GM19324 (cell line): ENCODE results near the gene SNX30.

Source experiments
- ATAC-seq: cut with Tn5 transposase; IDR thresholded peaks from one replicate; pipeline ENCODE4 v1.9.1; 2021; ENCODE audit warnings: mild to moderate bottlenecking, moderate library complexity; ENCODE audit not compliant: unreplicated experiment, low FRiP score

The SNX30 gene

DNA sequence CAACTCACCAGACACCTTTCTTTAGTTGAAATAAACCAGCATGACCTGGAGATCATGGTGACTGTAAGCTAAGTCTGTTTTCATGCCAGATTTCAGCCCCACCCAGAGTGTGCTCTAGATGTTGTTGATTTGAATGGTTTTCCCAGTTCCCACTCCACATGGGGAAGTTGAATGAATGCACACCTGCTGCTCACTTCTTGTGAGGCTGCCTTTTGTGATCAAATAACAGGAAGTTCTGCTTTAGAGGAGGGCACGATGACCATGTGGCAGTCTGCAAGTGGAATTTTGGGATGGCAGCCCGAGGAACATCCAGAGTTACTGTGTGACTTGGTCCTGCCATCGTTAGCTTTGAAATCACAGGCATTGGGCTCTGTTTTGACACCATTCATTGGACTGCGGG is 121.5 kb downstream of the SNX30 start:
- no peak for ATAC-seq

- ATAC-seq, result no peak
These were observed 123.3 kb downstream of the SNX30 start for GRCh38 chr9:112873773-112874405.

DNA sequence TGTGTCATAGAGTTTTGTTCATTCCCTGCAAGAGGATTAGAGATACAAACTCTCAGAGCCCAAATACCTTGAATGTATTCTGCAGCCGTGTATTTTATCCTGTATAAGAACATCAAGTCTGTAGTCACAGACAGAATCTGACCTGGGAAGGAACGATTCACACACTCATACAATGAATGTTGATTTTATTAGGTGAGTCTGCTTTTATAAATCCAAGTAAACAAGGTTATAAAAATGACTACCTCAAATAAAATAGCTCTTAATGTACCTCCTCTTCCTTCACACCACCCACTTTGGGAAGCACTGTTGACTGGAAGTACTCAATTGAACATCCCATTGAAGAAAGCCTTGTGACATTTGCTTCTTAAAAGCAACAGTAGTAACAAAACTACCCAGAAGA is 128.2 kb downstream of the SNX30 start:
- ATAC-seq, result no peak

- no peak for ATAC-seq
These were observed 130.1 kb downstream of the SNX30 start for GRCh38 chr9:112880650-112881049.

- ATAC-seq, result no peak
These were observed 130.8 kb downstream of the SNX30 start for GRCh38 chr9:112881331-112881730.

DNA sequence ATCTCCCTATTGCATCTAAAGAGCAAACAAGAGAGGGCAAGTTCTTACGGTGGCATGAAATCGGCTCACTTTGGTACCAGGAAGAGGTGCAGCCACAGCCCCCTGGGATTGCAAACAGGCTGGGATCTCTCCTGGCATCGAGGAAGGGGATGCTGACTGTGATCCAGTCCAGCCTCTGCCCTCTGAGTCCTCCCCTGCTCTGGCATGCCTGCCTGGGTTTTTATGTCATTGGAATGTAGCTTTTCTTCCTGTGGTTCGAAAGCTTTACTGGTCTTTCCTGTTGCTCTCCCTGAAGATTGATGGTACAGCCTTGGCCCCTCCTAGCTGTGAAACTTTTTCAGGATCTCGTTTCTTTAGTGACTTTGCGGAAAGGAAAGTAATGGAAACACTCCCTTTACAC is 133.5 kb downstream of the SNX30 start:
- ATAC-seq, result no peak

DNA sequence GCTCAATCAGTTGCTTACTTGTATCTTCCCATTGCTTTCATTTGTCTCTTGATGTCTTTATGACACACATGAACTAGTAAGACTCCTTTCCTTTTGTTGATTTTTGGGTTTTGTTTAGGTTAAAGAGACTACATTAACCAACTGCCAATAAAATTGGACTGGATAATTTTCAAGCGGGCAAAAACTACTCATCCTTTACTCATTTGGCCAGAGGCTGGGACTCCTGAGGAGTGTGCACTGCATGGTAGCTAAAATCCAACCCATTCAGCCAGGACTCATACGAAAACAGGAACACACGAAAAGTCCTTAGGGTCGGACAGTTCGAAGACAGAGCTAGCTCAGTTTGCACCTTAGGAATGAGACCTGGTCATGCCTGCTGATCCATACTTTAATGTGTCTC is 134.2 kb downstream of the SNX30 start:
- ATAC-seq, result no peak

GRCh38 chr9:112885324-112885723 is 134.8 kb downstream of the SNX30 start:
- no peak for ATAC-seq

DNA sequence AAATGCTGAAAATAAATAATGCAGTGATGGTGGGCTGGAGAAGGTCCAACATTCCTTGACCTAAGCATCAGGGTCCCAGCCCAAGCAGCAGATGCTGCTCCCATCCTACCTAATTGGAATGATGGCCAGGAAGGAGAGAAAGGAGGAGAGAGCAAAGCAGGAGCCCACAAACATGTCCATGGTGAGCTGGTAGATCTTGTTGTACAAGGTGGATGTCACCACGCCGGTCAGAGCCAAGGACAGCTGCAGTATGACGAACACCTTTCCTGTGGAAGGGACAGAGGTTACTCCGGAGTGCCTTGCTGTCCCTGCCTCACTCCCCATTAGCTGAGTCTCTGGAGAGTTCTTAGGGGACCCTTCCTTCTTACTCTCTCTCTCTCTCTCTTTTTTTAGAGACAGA is 135.8 kb downstream of the SNX30 start:
- no peak for ATAC-seq

DNA sequence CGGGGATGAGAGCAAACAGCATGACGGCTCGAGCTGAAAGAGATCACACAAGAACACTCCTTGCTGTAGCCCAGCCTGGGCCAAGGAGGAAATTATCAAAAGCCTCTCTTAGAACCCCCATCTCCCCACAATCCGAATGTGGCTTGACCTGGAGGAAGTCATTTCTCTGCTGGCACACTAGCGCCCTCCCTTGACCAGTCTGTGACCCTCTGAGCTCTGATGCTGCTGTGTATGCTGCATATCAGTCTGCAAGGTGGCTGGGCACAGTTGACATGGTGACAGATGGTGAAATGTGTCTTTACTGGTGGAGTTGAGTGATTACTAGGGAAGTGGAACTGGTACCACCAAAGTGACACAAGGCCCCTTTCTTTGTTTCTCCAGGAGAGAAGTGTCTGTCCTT is 136.8 kb downstream of the SNX30 start:
- no peak for ATAC-seq

- no peak for ATAC-seq
These were observed 139.8 kb downstream of the SNX30 start, which contains the start of gene SLC46A2 for GRCh38 chr9:112890106-112891081. Gene SLC46A2, minus strand, starts transcription at chr9:112890876. Its CDS starts 195 bp downstream, at chr9:112890681.

DNA sequence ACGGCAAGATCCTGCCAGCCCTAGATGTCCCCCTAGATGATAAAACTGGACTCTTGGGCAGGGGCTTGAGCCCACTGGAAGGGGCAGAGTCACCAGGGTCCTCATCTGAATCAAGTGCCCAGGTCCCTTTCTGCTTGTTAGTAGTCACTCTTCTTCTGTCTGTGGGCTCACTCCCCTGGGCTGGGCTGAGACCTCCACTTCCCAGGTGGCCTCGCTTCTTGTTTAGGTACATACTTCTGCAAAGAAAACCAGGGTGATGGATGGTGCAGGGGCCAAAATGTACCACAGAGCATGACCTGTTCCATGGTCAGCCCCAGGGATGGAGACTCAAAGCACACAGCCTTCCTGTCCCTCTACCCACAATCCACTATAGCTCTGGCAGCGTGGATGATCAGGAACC is 141.0 kb downstream of the SNX30 start:
- no peak for ATAC-seq

DNA sequence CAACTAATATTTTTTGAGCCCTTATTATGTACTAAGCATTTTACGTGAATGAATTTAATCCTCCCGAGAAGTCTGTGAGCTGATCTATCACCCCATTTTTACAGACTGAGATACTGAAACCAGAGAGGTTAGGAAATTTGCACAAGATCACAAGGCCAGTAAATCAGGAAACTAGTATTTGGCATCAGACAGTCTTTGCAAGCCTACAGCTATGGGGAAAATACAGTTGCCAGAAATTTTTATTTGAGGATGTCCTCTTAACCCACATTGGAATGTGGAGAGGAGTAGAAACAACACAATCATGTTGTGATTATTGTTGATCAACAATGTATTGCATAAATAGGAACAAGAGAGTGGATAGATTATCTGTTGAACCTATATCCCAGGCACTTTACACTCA is 142.4 kb downstream of the SNX30 start:
- ATAC-seq, result no peak

DNA sequence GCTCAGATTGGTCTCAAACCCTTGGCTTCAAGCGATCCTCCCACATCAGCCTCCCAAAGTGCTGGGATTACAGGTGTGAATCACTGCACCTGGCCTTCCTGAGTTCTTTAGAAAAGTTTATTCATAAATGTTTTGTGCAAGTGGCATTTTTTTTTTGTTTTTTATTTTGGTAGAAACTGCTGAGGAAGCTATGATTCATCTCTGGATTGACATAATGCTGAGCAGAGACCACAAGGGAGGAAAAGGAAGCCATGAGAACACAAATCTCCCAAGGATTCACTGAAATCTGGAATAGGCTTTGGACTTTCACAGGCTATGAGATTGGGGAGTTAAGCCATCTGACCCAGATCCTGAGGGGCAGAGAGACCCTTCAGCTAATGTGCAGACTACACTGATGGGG is 143.5 kb downstream of the SNX30 start:
- no peak for ATAC-seq

- ATAC-seq, result no peak
These were observed 144.1 kb downstream of the SNX30 start for GRCh38 chr9:112894699-112895098.

DNA sequence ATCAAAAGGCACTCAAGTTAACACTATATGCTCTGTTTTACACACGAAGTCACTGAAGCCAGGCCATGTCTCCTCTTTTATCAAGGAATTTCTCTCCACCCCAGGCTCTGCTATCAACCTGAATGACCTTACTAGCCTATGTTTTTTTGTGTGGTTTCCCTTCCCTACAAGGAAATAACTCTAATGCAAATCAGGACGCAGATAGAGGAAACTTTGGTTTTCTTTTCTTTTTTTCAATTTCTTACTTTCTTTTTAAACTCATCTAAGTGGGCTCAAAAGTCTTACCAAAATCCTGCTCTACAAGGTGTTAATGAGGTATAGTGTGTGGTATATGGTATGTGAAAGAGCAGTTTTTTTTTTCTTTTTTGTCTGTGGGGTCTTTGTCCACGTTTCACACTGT is 145.6 kb downstream of the SNX30 start:
- ATAC-seq, result no peak

DNA sequence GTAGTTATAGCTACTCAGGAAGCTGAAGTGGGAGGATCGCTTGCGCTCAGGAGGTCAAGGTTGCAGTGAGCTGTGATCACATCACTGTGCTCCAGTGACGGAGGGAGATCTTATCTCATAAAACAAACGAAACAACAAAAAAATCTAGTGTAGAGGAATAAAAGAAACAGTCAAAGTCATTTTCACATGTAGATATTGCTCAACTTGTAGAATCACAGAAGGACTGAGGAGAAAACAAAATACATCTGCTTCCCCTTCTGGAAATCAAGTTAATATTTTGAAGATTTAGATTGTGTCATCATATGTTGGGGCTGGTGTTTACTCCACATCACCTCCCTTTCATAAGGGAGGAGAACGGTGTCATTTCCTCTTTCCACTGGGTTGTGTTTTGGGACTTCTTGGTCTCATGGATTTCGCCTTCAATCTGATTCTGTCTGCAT is 148.3 kb downstream of the SNX30 start:
- ATAC-seq, result no peak

GRCh38 chr9:112900488-112900887 is 149.9 kb downstream of the SNX30 start:
- ATAC-seq, result no peak

DNA sequence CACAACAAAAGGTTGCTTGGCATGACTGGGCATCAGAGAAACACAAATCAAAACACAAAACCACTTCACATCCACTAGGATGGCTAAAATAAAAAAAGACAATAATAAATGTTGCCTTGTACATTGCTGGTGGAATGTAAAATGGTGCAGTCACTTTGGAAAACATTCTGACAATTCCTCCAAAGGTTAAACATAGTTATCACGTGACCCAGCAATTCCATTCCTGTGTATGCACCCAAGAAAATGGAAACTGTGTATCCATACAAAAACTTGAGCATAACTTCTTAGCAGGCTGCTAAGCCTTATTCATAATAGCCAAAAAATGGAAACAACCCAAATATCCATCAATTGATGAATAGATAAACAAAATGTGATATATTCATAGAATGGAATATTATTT is 150.3 kb downstream of the SNX30 start:
- no peak for ATAC-seq

DNA sequence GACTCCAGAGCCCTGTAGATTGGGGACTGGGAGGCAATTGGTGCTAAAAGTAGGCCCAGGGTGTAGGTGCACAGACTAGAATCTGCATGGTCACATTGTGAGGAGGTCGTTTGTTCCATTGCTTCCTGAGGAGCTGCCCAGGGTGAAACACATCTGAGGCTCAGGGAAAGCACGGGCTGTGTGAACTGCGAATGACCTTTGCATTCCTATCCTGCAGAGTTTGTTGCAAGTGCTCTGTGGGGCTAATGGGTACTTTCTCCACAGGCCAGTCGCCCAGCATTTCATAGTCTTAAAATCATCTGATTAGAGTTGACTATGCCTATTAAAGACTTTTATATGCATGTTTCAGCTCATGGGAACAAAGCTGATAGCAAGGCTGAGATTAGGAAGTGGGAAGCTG is 154.5 kb downstream of the SNX30 start:
- ATAC-seq, result no peak

DNA sequence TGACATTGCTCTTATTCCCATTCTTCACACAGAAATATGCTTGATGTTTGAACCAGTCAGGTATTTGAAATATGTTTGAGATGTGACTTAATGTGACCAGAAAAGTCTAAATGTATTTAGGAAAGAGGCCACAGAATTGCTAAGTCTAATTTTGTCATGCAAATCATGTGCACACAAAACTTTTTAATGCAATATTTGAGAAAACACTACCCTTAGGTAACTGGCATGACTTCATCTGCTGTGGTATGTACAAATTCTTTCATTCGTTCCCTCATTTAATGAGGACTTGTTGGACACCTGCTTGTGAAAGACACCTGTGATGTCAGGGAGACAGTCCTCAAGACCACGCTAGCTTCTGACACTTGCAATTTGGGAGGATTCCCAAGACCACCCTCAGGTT is 161.2 kb downstream of the SNX30 start:
- ATAC-seq, result no peak

GRCh38 chr9:112912636-112913035 is 162.1 kb downstream of the SNX30 start:
- no peak for ATAC-seq
